ENCODE data around the gene SFTA2.

DNA sequence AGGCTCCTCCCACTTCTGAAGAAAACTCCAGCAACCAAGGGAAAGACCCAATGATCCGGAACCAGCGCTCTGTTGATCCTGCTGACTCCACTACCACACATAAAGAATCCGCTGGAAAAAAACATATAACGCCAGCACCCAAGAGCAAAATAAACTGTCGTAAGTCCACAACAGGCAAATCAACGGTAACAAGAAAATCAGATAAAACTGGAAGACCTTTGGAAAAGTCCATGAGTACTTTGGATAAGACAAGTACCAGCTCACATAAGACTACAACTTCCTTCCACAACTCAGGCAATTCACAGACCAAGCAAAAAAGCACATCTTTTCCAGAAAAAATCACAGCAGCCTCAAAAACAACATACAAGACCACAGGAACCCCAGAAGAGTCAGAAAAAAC is 16.8 kb upstream of the SFTA2 start:
- TF ChIP-seq POLR2AphosphoS5 (IDR thresholded peaks at IDR 0.05; ENCODE audit: low read depth, low read length) (no peak), TAF1 (IDR thresholded peaks at IDR 0.05; ENCODE audit: borderline replicate concordance, insufficient read depth, low read length) (no peak)
- TF ChIP-seq, protein P1, sequence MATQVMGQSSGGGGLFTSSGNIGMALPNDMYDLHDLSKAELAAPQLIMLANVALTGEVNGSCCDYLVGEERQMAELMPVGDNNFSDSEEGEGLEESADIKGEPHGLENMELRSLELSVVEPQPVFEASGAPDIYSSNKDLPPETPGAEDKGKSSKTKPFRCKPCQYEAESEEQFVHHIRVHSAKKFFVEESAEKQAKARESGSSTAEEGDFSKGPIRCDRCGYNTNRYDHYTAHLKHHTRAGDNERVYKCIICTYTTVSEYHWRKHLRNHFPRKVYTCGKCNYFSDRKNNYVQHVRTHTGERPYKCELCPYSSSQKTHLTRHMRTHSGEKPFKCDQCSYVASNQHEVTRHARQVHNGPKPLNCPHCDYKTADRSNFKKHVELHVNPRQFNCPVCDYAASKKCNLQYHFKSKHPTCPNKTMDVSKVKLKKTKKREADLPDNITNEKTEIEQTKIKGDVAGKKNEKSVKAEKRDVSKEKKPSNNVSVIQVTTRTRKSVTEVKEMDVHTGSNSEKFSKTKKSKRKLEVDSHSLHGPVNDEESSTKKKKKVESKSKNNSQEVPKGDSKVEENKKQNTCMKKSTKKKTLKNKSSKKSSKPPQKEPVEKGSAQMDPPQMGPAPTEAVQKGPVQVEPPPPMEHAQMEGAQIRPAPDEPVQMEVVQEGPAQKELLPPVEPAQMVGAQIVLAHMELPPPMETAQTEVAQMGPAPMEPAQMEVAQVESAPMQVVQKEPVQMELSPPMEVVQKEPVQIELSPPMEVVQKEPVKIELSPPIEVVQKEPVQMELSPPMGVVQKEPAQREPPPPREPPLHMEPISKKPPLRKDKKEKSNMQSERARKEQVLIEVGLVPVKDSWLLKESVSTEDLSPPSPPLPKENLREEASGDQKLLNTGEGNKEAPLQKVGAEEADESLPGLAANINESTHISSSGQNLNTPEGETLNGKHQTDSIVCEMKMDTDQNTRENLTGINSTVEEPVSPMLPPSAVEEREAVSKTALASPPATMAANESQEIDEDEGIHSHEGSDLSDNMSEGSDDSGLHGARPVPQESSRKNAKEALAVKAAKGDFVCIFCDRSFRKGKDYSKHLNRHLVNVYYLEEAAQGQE (IDR thresholded peaks at IDR 0.05; ENCODE audit: insufficient read depth in 1 of 2, low read depth in 2 of 2, low read length in 2 of 2): no peak

Measured in PFSK-1 (cell line).